ENCODE data around the gene LRBA.

LRBA gene

DNA sequence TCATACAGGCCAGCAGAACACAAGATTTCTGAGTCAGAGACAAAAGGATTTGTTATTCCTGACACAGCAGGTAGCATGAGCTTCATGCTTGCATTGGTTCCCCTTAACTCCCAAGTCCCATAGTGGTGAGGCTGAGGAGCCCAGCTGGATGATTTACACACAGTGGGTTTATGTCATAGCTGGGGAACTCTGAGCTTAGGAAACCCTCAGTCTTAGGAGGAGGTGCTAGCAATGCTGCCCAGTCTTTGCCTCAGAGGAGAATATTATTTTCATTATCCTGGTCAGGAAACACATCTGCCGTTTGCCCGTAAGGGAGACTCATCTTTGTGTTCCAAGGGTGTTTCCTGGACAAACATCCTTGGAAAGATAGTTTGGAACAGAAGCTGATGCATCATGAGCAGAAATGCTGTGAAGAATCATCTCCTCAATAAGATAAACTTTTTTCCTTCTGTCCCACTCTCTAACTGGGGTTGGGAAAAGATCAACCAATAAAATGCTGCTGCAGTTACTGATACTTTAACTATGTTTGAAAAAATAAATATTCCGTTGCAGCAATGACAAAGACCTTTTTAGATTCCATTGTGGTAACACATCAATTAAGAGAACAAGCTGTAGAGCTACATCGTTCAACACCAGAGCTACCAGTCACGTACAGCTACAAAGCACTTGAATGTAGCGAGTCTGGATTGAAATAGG is 790.0 kb downstream of the LRBA start:
- TF ChIP-seq CTCF (IDR thresholded peaks at IDR 0.05; ENCODE audit: extremely low read depth, insufficient read depth, missing control alignments), result no peak
- no peak for DNase-seq (ENCODE audit: low spot score)
- in situ Hi-C loops (cut with MboI; ENCODE audit: low pct_unique_long_range_greater_than_20kb, low sequenced_read_pairs, unreplicated experiment), result loop anchor here (25.0 kb wide), 1 partner anchor 213 kb away; no protein-coding TSS in a partner anchor

- TF ChIP-seq CTCF (IDR thresholded peaks at IDR 0.05; ENCODE audit: extremely low read depth, insufficient read depth, missing control alignments), result no peak
- no peak for DNase-seq (ENCODE audit: low spot score)
- in situ Hi-C loops (cut with MboI; ENCODE audit: low pct_unique_long_range_greater_than_20kb, low sequenced_read_pairs, unreplicated experiment), result loop anchor here (25.0 kb wide), 1 partner anchor 208 kb away; no protein-coding TSS in a partner anchor
Observed at GRCh38 chr4:150219841-150220240, 795.2 kb downstream of the LRBA start.

GRCh38 chr4:150218447-150218846 is 796.6 kb downstream of the LRBA start:
- TF ChIP-seq CTCF (IDR thresholded peaks at IDR 0.05; ENCODE audit: extremely low read depth, insufficient read depth, missing control alignments), result no peak

DNA sequence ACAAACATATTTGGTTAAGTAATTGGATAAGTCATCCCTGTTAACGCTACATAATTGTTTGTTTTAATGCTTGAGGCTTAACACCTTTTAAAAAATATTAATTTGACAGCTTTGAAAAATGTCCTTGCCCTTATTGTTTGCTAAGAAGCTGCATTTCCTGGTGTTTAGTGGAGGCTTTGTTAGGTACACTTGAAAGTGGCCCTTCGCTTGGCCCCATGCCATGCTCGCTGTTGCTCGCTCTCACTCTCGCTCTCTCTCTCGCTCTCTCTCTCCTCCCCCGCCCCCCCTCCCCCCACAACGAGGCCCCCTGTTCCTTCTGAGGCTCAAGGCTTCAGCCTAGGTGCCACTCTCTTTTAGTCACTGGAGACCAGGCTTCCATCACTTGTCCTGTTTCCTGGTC is 797.3 kb downstream of the LRBA start:
- DNase-seq (ENCODE audit: low spot score), result no peak
- in situ Hi-C loops (cut with MboI; ENCODE audit: low pct_unique_long_range_greater_than_20kb, low sequenced_read_pairs, unreplicated experiment), result loop anchor here (25.0 kb wide), 1 partner anchor 206 kb away; no protein-coding TSS in a partner anchor
- no peak for TF ChIP-seq CTCF (IDR thresholded peaks at IDR 0.05; ENCODE audit: extremely low read depth, insufficient read depth, missing control alignments)

More at GRCh38 chr4:150218447-150218846, 796.6 kb downstream of the LRBA start:
- in situ Hi-C loops (cut with MboI; ENCODE audit: low pct_unique_long_range_greater_than_20kb, low sequenced_read_pairs, unreplicated experiment), result loop anchor here (25.0 kb wide), 1 partner anchor 206 kb away; no protein-coding TSS in a partner anchor
- no peak for DNase-seq (ENCODE audit: low spot score)

DNA sequence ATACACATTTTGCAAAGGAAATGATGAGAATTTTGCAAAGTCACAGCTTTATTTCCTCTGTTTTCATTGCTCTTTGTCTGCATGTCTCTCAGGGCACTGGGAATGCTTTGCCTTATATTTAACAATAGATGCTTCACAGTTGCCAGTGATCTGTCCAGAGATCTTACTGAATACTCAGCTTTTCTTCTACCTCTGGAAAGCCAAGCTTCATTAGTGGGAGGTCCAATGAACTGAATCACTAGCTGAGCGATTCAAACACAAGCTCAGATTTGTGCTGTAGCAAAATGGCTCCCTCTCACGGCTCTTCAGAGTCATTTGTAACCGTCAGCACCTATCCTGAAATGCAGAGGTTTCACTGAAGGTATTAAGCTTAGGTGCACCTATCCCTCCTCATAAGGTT is 797.9 kb downstream of the LRBA start:
- no peak for DNase-seq (ENCODE audit: low spot score)
- no peak for TF ChIP-seq CTCF (IDR thresholded peaks at IDR 0.05; ENCODE audit: extremely low read depth, insufficient read depth, missing control alignments)
- in situ Hi-C loops (cut with MboI; ENCODE audit: low pct_unique_long_range_greater_than_20kb, low sequenced_read_pairs, unreplicated experiment), result loop anchor here (25.0 kb wide), 1 partner anchor 205 kb away; no protein-coding TSS in a partner anchor

- no peak for TF ChIP-seq CTCF (IDR thresholded peaks at IDR 0.05; ENCODE audit: extremely low read depth, insufficient read depth, missing control alignments)
- in situ Hi-C loops (cut with MboI; ENCODE audit: low pct_unique_long_range_greater_than_20kb, low sequenced_read_pairs, unreplicated experiment), result loop anchor here (25.0 kb wide), 1 partner anchor 204 kb away; no protein-coding TSS in a partner anchor
- no peak for DNase-seq (ENCODE audit: low spot score)
Observed at GRCh38 chr4:150216726-150217125, 798.4 kb downstream of the LRBA start.

Measured in GM13977 (cell line).